Mesenteric fat pad (tissue), 1 donor: ENCODE data around the gene PRKAG2. TPM values are rescaled to one million over a fixed set of nuclear protein-coding genes. Genes with fewer than 3 reads are reported as not detected.

Source experiments
- DNase-seq: peaks from one replicate; pipeline ENCODE4 v3.0.0-alpha.2; 2020; ENCODE audit warnings: low spot score
- total RNA-seq: library from RNA; stranded (reverse); fragmentation: NEBNext Ultra II Directional; extraction: Animal tissue kit (Norgen Biotek cat#: 25700); gene quantifications from one replicate; pipeline ENCODE4 v1.2.1, GENCODE V29; 2021
- donor health status: DM: yes; HTN: yes; CAD: no.

The PRKAG2 gene
- total RNA-seq, 1 donor from 2014 or later = 61.2 TPM

- no peak for DNase-seq
These were observed 304.8 kb downstream of the PRKAG2 start for GRCh38 chr7:151572136-151572535.

GRCh38 chr7:151571471-151571870 is 305.4 kb downstream of the PRKAG2 start:
- no peak for DNase-seq

- no peak for DNase-seq
These were observed 306.5 kb downstream of the PRKAG2 start for GRCh38 chr7:151570366-151570915.

GRCh38 chr7:151568956-151569940 is 307.7 kb downstream of the PRKAG2 start:
- no peak for DNase-seq

- DNase-seq = no peak
These were observed 310.0 kb downstream of the PRKAG2 start for GRCh38 chr7:151566897-151567320.

GRCh38 chr7:151565541-151565940 is 311.4 kb downstream of the PRKAG2 start:
- no peak for DNase-seq

- DNase-seq = no peak
These were observed 316.7 kb downstream of the PRKAG2 start for GRCh38 chr7:151560243-151560642.

GRCh38 chr7:151559557-151560183 is 317.2 kb downstream of the PRKAG2 start:
- DNase-seq = no peak

- no peak for DNase-seq
These were observed 318.3 kb downstream of the PRKAG2 start for GRCh38 chr7:151558575-151558974.

GRCh38 chr7:151556592-151556991 is 320.3 kb downstream of the PRKAG2 start:
- no peak for DNase-seq

- no peak for DNase-seq
These were observed 323.6 kb downstream of the PRKAG2 start for GRCh38 chr7:151553356-151553755.

GRCh38 chr7:151552352-151553028 is 324.4 kb downstream of the PRKAG2 start:
- no peak for DNase-seq

GRCh38 chr7:151551820-151552219 is 325.1 kb downstream of the PRKAG2 start:
- DNase-seq = no peak

- no peak for DNase-seq
These were observed 326.1 kb downstream of the PRKAG2 start for GRCh38 chr7:151550656-151551286.

GRCh38 chr7:151549644-151550043 is 327.3 kb downstream of the PRKAG2 start:
- DNase-seq = no peak

GRCh38 chr7:151549083-151549482 is 327.8 kb downstream of the PRKAG2 start:
- no peak for DNase-seq

GRCh38 chr7:151544183-151544582 is 332.7 kb downstream of the PRKAG2 start:
- no peak for DNase-seq

- DNase-seq = no peak
These were observed 334.2 kb downstream of the PRKAG2 start for GRCh38 chr7:151542606-151543130.

GRCh38 chr7:151541709-151542499 is 335.0 kb downstream of the PRKAG2 start:
- no peak for DNase-seq

GRCh38 chr7:151540146-151540545 is 336.8 kb downstream of the PRKAG2 start:
- no peak for DNase-seq
